ENCODE data around the gene SERPINB6. TPM values are rescaled to one million over a fixed set of nuclear protein-coding genes. Genes with fewer than 3 reads are reported as not detected.
"Not testable (repeated sequence)": the region's sequence is repeated elsewhere in the genome, so short reads cannot be mapped to it uniquely, and the experiment has no call there.

SERPINB6 gene
- total RNA-seq, 2 donors from 2014 or later: 11.1 to 78.4 TPM

- DNase-seq (ENCODE audit: low spot score in 2 of 2): no peak
- no peak overlapping the region for H3K27ac Mint-ChIP-seq
- peaks cover 39 to 49% of the 10 kb centered on the region in 2 donors for H3K36me3 Mint-ChIP-seq
- ATAC-seq: no peak
- H3K9me3 Mint-ChIP-seq: peaks cover 1 to 2% of the 10 kb centered on the region in 2 donors
Observed at GRCh38 chr6:3005077-3005476, 33.7 kb upstream of the SERPINB6 start.

- DNase-seq (ENCODE audit: low spot score in 2 of 2): peak in 1 of 2 donors; percentile 53
- H3K27ac Mint-ChIP-seq: peak overlapping the region in 1 of 2 donors; percentile 15
- not testable (repeated sequence) for ATAC-seq, H3K9me3 Mint-ChIP-seq
- peaks cover 21 to 30% of the 10 kb centered on the region in 2 donors for H3K36me3 Mint-ChIP-seq
Observed at GRCh38 chr6:3003226-3003625, 31.9 kb upstream of the SERPINB6 start.

GRCh38 chr6:3001773-3002293 is 30.5 kb upstream of the SERPINB6 start:
- Mint-ChIP-seq H3K36me3 (peaks cover 8 to 16% of the 10 kb centered on the region in 2 donors), H3K9me3 (no peaks in the 10 kb centered on the region), H3K27ac (no peak overlapping the region)
- no peak for DNase-seq (ENCODE audit: low spot score in 2 of 2)
- no peak for ATAC-seq

GRCh38 chr6:3001146-3001772 is 29.9 kb upstream of the SERPINB6 start:
- Mint-ChIP-seq H3K9me3 (no peaks in the 10 kb centered on the region), H3K27ac (peak overlapping the region; percentile 74 to 90), H3K36me3 (peaks cover 6 to 10% of the 10 kb centered on the region in 2 donors)
- DNase-seq (ENCODE audit: low spot score in 2 of 2) (no peak), ATAC-seq (no peak)

GRCh38 chr6:2999618-3000557 is 28.5 kb upstream of the SERPINB6 start, which contains the start of gene NQO2:
Gene NQO2, plus strand, starts transcription at chr6:2999894. Its CDS starts 6,659 bp downstream, at chr6:3006553.
- no peaks in the 10 kb centered on the region for H3K9me3 Mint-ChIP-seq
- H3K27ac Mint-ChIP-seq: peak within 1 kb of the TSS; percentile 90 to 97
- peak; percentile 67 to 83 for ATAC-seq
- peaks cover 6 to 8% of the 10 kb centered on the region in 2 donors for H3K36me3 Mint-ChIP-seq
- peak in 1 of 2 donors; percentile 91 for DNase-seq (ENCODE audit: low spot score in 2 of 2)

- ATAC-seq (peak; percentile 77 to 82), DNase-seq (ENCODE audit: low spot score in 2 of 2) (peak in 1 of 2 donors; percentile 92)
- peak overlapping the region; percentile 90 to 97 for H3K27ac Mint-ChIP-seq
- no peaks in the 10 kb centered on the region for H3K9me3 Mint-ChIP-seq
- H3K36me3 Mint-ChIP-seq: peaks cover 0 to 8% of the 10 kb centered on the region in 2 donors
Observed at GRCh38 chr6:2998998-2999617, 27.7 kb upstream of the SERPINB6 start.

GRCh38 chr6:2998249-2998997 is 27.1 kb upstream of the SERPINB6 start:
- ATAC-seq (peak; percentile 48 to 68), DNase-seq (ENCODE audit: low spot score in 2 of 2) (peak; percentile 66 to 72)
- not testable (repeated sequence) for H3K9me3 Mint-ChIP-seq, H3K36me3 Mint-ChIP-seq
- peak overlapping the region; percentile 90 to 97 for H3K27ac Mint-ChIP-seq

- ATAC-seq: no peak
- H3K27ac Mint-ChIP-seq: no peak overlapping the region
- H3K9me3 Mint-ChIP-seq: no peaks in the 10 kb centered on the region
Observed at GRCh38 chr6:2993755-2994317, 22.5 kb upstream of the SERPINB6 start.

GRCh38 chr6:2992330-2992979 is 21.1 kb upstream of the SERPINB6 start:
- Mint-ChIP-seq H3K9me3 (no peaks in the 10 kb centered on the region), H3K36me3 (peaks cover 0 to 5% of the 10 kb centered on the region in 2 donors), H3K27ac (no peak overlapping the region)
- no peak for ATAC-seq
- no peak for DNase-seq (ENCODE audit: low spot score in 2 of 2)

More at GRCh38 chr6:2993755-2994317, 22.5 kb upstream of the SERPINB6 start:
- H3K36me3 Mint-ChIP-seq: peaks cover 0 to 5% of the 10 kb centered on the region in 2 donors
- no peak for DNase-seq (ENCODE audit: low spot score in 2 of 2)

GRCh38 chr6:2990932-2991506 is 19.7 kb upstream of the SERPINB6 start:
- ATAC-seq: no peak
- Mint-ChIP-seq H3K27ac (peak overlapping the region; percentile 99), H3K36me3 (peaks cover 0 to 5% of the 10 kb centered on the region in 2 donors), H3K9me3 (no peaks in the 10 kb centered on the region)
- no peak for DNase-seq (ENCODE audit: low spot score in 2 of 2)

- H3K9me3 Mint-ChIP-seq: no peaks in the 10 kb centered on the region
- ATAC-seq: no peak
- peaks cover 0 to 5% of the 10 kb centered on the region in 2 donors for H3K36me3 Mint-ChIP-seq
- peak in 1 of 2 donors; percentile 16 for DNase-seq (ENCODE audit: low spot score in 2 of 2)
- peak overlapping the region; percentile 99 for H3K27ac Mint-ChIP-seq
Observed at GRCh38 chr6:2990248-2990931, 19.0 kb upstream of the SERPINB6 start.

GRCh38 chr6:2989332-2990247 is 18.2 kb upstream of the SERPINB6 start:
- Mint-ChIP-seq H3K9me3 (no peaks in the 10 kb centered on the region), H3K36me3 (peaks cover 0 to 5% of the 10 kb centered on the region in 2 donors), H3K27ac (peak overlapping the region; percentile 99)
- peak; percentile 60 to 83 for DNase-seq (ENCODE audit: low spot score in 2 of 2)
- ATAC-seq: peak; percentile 79 to 80

GRCh38 chr6:2988426-2989331 is 17.3 kb upstream of the SERPINB6 start:
- Mint-ChIP-seq H3K27ac (peak overlapping the region; percentile 99), H3K9me3 (no peaks in the 10 kb centered on the region)

More at GRCh38 chr6:2988426-2989331, 17.3 kb upstream of the SERPINB6 start:
- DNase-seq (ENCODE audit: low spot score in 2 of 2) (peak; percentile 82 to 83), ATAC-seq (peak; percentile 83 to 84)
- peaks cover 0 to 5% of the 10 kb centered on the region in 2 donors for H3K36me3 Mint-ChIP-seq

Data from activated naive CD4-positive, alpha-beta T cell treated with anti-CD3 and anti-CD28 coated beads, Interleukin-2, amount 50 U/mL, for 72 hours (primary cell).